Measurements from ENCODE around the gene COPS8. TPM values are rescaled to one million over a fixed set of nuclear protein-coding genes. Genes with fewer than 3 reads are reported as not detected.
A peak's percentile ranks its signal among the peaks of the same experiment; 100 is the strongest.

The COPS8 gene
- total RNA-seq, 2 experiments from 2014 or later: 39.5 to 42.2 TPM

GRCh38 chr2:237141571-237142051 is 55.9 kb downstream of the COPS8 start:
- no peak overlapping the region for H3K27ac Mint-ChIP-seq
- ChIA-PET POLR2A (no interaction called here), CTCF (no interaction called here)
- H3K27me3 Mint-ChIP-seq (ENCODE audit: low read depth): no peaks in the 10 kb centered on the region
- DNase-seq (no peak), ATAC-seq (no peak)
- H3K4me3 Mint-ChIP-seq: no peak overlapping the region
- H3K4me1 Mint-ChIP-seq (ENCODE audit: low read depth): no peaks in the 10 kb centered on the region
- no peaks in the 10 kb centered on the region for H3K36me3 Mint-ChIP-seq (ENCODE audit: low read depth)
- no peaks in the 10 kb centered on the region for H3K9me3 Mint-ChIP-seq (ENCODE audit: insufficient read depth)

- H3K4me3 Mint-ChIP-seq: no peak overlapping the region
- ChIA-PET CTCF (interaction anchor here (1.5 kb wide), 1 partner anchor 370 kb away, joined by 3 read pairs; no protein-coding TSS in a partner anchor), POLR2A (interaction anchor here (1.0 kb wide), 1 partner anchor 531 kb away, joined by 4 read pairs; no protein-coding TSS in a partner anchor)
- H3K9me3 Mint-ChIP-seq (ENCODE audit: insufficient read depth): peaks cover 5% of the 10 kb centered on the region
- H3K4me1 Mint-ChIP-seq (ENCODE audit: low read depth): no peaks in the 10 kb centered on the region
- DNase-seq (no peak), ATAC-seq (no peak)
- no peaks in the 10 kb centered on the region for H3K27me3 Mint-ChIP-seq (ENCODE audit: low read depth)
- no peak overlapping the region for H3K27ac Mint-ChIP-seq
- H3K36me3 Mint-ChIP-seq (ENCODE audit: low read depth): peaks cover 3% of the 10 kb centered on the region
Observed at GRCh38 chr2:237143118-237143517, 57.4 kb downstream of the COPS8 start.

GRCh38 chr2:237143676-237144440 is 58.2 kb downstream of the COPS8 start:
- DNase-seq (no peak), ATAC-seq (no peak)
- no peak overlapping the region for H3K4me3 Mint-ChIP-seq
- H3K9me3 Mint-ChIP-seq (ENCODE audit: insufficient read depth): peaks cover 5% of the 10 kb centered on the region
- H3K4me1 Mint-ChIP-seq (ENCODE audit: low read depth): no peaks in the 10 kb centered on the region
- H3K27ac Mint-ChIP-seq: no peak overlapping the region
- peaks cover 3% of the 10 kb centered on the region for H3K36me3 Mint-ChIP-seq (ENCODE audit: low read depth)
- ChIA-PET CTCF (interaction anchor here (1.5 kb wide), 1 partner anchor 369 kb away, joined by 3 read pairs; no protein-coding TSS in a partner anchor), POLR2A (interaction anchor here (1.0 kb wide), 1 partner anchor 530 kb away, joined by 4 read pairs; no protein-coding TSS in a partner anchor)
- H3K27me3 Mint-ChIP-seq (ENCODE audit: low read depth): no peaks in the 10 kb centered on the region

GRCh38 chr2:237144516-237144915 is 58.8 kb downstream of the COPS8 start:
- no peak for ATAC-seq

GRCh38 chr2:237147317-237147716 is 61.6 kb downstream of the COPS8 start:
- no peak for ATAC-seq
- H3K27ac Mint-ChIP-seq: no peak overlapping the region
- no peaks in the 10 kb centered on the region for H3K27me3 Mint-ChIP-seq (ENCODE audit: low read depth)
- no peak overlapping the region for H3K4me3 Mint-ChIP-seq
- H3K4me1 Mint-ChIP-seq (ENCODE audit: low read depth): peaks cover 7% of the 10 kb centered on the region
- peaks cover 3% of the 10 kb centered on the region for H3K36me3 Mint-ChIP-seq (ENCODE audit: low read depth)
- ChIA-PET CTCF (no interaction called here), POLR2A (no interaction called here)
- peaks cover 5% of the 10 kb centered on the region for H3K9me3 Mint-ChIP-seq (ENCODE audit: insufficient read depth)
- DNase-seq: no peak

More at GRCh38 chr2:237144516-237144915, 58.8 kb downstream of the COPS8 start:
- peaks cover 5% of the 10 kb centered on the region for H3K9me3 Mint-ChIP-seq (ENCODE audit: insufficient read depth)
- no peaks in the 10 kb centered on the region for H3K27me3 Mint-ChIP-seq (ENCODE audit: low read depth)
- peaks cover 3% of the 10 kb centered on the region for H3K36me3 Mint-ChIP-seq (ENCODE audit: low read depth)
- H3K4me3 Mint-ChIP-seq: no peak overlapping the region
- ChIA-PET CTCF (no interaction called here), POLR2A (no interaction called here)
- peaks cover 6% of the 10 kb centered on the region for H3K4me1 Mint-ChIP-seq (ENCODE audit: low read depth)
- DNase-seq: no peak
- no peak overlapping the region for H3K27ac Mint-ChIP-seq

- Mint-ChIP-seq H3K27ac (no peak overlapping the region), H3K36me3 (ENCODE audit: low read depth) (peaks cover 3% of the 10 kb centered on the region), H3K9me3 (ENCODE audit: insufficient read depth) (peaks cover 5% of the 10 kb centered on the region), H3K4me3 (no peak overlapping the region), H3K4me1 (ENCODE audit: low read depth) (peaks cover 7% of the 10 kb centered on the region), H3K27me3 (ENCODE audit: low read depth) (no peaks in the 10 kb centered on the region)
- ChIA-PET POLR2A (no interaction called here), CTCF (interaction anchor here (0.6 to 1.8 kb wide), 4 partner anchors 15 to 423 kb away, joined by 3 to 4 read pairs (median 4); no protein-coding TSS in a partner anchor)
- no peak for DNase-seq
- ATAC-seq: no peak
Observed at GRCh38 chr2:237148624-237149023, 62.9 kb downstream of the COPS8 start.

GRCh38 chr2:237149425-237149824 is 63.7 kb downstream of the COPS8 start:
- peak; percentile 36 for ATAC-seq
- no peak overlapping the region for H3K27ac Mint-ChIP-seq
- no peak overlapping the region for H3K4me3 Mint-ChIP-seq
- H3K4me1 Mint-ChIP-seq (ENCODE audit: low read depth): peaks cover 12% of the 10 kb centered on the region
- H3K9me3 Mint-ChIP-seq (ENCODE audit: insufficient read depth): peaks cover 5% of the 10 kb centered on the region
- ChIA-PET POLR2A (no interaction called here), CTCF (interaction anchor here (0.6 to 1.8 kb wide), 4 partner anchors 16 to 423 kb away, joined by 3 to 4 read pairs (median 4); no protein-coding TSS in a partner anchor)
- H3K36me3 Mint-ChIP-seq (ENCODE audit: low read depth): peaks cover 3% of the 10 kb centered on the region
- no peaks in the 10 kb centered on the region for H3K27me3 Mint-ChIP-seq (ENCODE audit: low read depth)
- no peak for DNase-seq
